Measurements from ENCODE around the gene RNPEP.
A peak's percentile ranks its signal among the peaks of the same experiment; 100 is the strongest.

RNPEP gene

DNA sequence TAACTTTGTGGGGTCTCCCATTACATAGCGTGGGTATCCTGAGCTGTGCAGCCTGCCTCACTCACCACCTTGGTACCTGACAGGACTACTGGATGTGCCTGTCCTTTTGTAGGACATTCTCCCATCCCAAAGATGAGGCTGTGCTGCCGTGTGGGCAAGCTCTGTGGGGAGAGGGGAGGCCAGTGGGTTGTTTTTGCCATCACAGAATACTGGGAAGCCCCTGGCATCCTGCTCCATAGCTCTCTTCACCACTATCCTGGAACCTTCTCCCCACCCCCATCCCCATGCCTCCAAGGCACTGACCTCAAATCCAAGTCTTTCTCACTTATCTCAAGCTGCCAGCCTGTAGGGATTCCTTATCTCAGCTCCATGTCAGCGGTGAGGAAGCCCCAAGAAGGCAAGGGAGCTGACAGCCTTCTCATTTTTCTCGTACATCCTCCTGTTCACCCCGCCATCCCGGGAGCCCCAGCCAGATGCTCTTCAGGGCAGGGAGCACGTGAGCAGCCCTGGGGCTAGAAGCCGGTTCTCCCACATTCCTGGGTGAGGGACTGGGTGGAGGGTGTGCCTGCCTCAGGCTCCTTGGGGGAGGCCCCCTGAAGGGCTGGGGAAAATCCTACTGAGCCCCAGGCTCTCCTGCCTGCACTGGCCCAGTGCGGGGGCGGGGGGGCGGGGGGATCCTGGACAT, 25.5 kb downstream of the RNPEP start:
- no peak overlapping the region for H3K27ac ChIP-seq
- TF ChIP-seq, protein P1, sequence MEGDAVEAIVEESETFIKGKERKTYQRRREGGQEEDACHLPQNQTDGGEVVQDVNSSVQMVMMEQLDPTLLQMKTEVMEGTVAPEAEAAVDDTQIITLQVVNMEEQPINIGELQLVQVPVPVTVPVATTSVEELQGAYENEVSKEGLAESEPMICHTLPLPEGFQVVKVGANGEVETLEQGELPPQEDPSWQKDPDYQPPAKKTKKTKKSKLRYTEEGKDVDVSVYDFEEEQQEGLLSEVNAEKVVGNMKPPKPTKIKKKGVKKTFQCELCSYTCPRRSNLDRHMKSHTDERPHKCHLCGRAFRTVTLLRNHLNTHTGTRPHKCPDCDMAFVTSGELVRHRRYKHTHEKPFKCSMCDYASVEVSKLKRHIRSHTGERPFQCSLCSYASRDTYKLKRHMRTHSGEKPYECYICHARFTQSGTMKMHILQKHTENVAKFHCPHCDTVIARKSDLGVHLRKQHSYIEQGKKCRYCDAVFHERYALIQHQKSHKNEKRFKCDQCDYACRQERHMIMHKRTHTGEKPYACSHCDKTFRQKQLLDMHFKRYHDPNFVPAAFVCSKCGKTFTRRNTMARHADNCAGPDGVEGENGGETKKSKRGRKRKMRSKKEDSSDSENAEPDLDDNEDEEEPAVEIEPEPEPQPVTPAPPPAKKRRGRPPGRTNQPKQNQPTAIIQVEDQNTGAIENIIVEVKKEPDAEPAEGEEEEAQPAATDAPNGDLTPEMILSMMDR (IDR thresholded peaks at IDR 0.05) = no peak
- peaks cover 28 to 52% (median 38%) of the 10 kb centered on the region in 3 donors for H3K36me3 ChIP-seq
- no peaks in the 10 kb centered on the region for H3K9me3 ChIP-seq
- no peak for DNase-seq
- H3K4me1 ChIP-seq = peaks cover 0 to 6% (median 0%) of the 10 kb centered on the region in 4 donors
- intact Hi-C loops (cut with DNase I; ENCODE audit: low total_unique reads) = no loop called here
- H3K4me3 ChIP-seq = no peak overlapping the region
- H3K27me3 ChIP-seq = no peaks in the 10 kb centered on the region

DNA sequence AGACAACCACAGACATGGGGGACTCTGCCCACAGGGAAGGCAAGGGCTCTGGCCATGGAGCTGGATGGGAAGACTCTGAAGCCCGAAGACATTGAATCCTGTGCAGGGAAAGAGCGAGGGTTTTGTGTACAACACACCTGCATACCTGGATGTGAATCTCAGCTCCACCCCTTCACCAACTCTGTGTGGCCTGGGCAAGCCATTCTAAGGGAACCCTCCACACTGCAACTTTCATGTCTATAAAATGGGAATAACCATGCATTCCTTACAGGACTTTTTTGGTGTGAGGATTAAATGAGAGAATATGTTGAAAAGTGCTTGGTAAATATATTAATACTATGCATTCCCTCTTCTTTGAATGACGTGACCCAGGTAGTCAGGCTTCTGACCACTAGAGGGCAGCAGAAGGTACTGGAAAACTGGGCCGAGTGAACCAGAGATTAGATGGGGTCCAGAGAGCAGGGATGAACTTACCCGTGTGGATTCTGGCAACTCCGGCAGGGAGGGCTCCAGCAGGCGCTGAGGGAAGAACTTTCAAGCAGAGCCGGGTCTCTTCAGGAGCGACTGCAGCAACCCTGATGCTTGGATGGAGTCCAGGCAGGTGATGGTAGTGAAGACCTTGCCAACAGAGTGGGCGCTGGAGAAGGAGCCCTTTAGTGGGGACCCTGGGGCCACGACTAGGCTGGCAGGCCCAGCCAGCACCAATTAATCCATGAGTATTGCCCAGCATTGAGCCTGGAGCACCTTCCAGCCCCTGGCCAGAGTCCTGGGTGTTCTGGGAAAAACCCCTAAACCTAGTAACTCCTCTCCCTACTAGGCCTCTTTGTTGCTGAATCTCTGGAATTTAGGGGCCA, 27.1 kb downstream of the RNPEP start:
- H3K27ac ChIP-seq = no peak overlapping the region
- peak; percentile 75 to 81 for DNase-seq

DNA sequence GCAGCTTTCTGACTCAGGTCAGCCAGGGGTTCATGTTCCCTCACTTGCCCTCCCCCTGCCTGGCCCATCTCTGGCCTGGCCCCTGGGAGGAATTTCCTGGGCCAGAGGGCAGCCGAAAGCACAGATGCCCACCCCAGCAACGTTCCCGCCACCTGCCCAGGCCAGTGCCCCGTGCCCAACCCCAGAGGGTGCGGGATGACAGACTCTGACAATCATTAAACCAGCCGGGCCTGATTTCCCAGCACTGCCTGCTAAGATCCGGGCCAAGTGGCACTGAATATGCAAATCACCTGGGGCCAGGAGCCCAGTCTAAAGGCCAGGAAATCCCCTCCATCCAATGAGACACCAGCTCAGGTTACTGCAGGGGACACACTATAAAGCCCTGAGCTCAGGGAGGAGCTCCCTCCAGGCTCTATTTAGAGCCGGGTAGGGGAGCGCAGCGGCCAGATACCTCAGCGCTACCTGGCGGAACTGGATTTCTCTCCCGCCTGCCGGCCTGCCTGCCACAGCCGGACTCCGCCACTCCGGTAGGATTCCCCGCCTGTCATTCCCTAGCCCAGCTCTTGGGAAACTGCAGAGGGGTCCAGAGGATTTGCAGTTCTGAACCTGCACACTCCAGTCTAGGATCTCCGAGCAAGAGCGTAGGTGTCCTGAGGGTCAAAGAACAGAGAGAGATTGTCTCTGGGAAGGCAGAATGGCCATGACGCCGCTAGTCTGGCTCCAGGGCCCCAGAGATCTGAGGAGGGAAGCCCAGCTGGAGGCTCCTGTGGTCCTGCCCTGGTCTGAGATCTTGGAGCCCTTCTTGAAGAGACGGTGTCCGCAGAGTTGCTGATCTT, 27.9 kb downstream of the RNPEP start, which contains the start of gene ELF3:
TSS of gene ELF3 (plus strand) at position 408 of the 836 bp plus-strand sequence. CDS start 550 bp downstream, outside the sequence.
- H3K36me3 ChIP-seq = peaks cover 4 to 52% (median 13%) of the 10 kb centered on the region in 3 donors
- no peaks in the 10 kb centered on the region for H3K27me3 ChIP-seq
- peaks cover 0 to 6% (median 0%) of the 10 kb centered on the region in 4 donors for H3K4me1 ChIP-seq
- H3K9me3 ChIP-seq = no peaks in the 10 kb centered on the region
- no peak within 1 kb of the TSS for H3K4me3 ChIP-seq
- intact Hi-C loops (cut with DNase I; ENCODE audit: low total_unique reads) = loop anchor here (2.0 to 5.0 kb wide), 2 partner anchors 107 to 124 kb away; no protein-coding TSS in a partner anchor
- TF ChIP-seq, protein P1 (IDR thresholded peaks at IDR 0.05) = no peak
- H3K27ac ChIP-seq = no peak within 1 kb of the TSS
- DNase-seq = no peak

More for the DNA sequence above, 27.1 kb downstream of the RNPEP start:
- Histone ChIP-seq H3K36me3 (peaks cover 12 to 52% (median 22%) of the 10 kb centered on the region in 3 donors), H3K4me3 (no peak overlapping the region), H3K27me3 (no peaks in the 10 kb centered on the region), H3K4me1 (peaks cover 0 to 6% (median 0%) of the 10 kb centered on the region in 4 donors), H3K9me3 (no peaks in the 10 kb centered on the region)
- TF ChIP-seq, protein P1 (IDR thresholded peaks at IDR 0.05) = peak; percentile 78 to 83
- intact Hi-C loops (cut with DNase I; ENCODE audit: low total_unique reads) = loop anchor here (2.0 to 5.0 kb wide), 2 partner anchors 108 to 125 kb away; no protein-coding TSS in a partner anchor

- peaks cover 0 to 52% (median 0%) of the 10 kb centered on the region in 3 donors for H3K36me3 ChIP-seq
- no peak overlapping the region for H3K27ac ChIP-seq
- H3K4me1 ChIP-seq = peaks cover 0 to 12% (median 0%) of the 10 kb centered on the region in 4 donors
- no peaks in the 10 kb centered on the region for H3K9me3 ChIP-seq
- TF ChIP-seq, protein P1 (IDR thresholded peaks at IDR 0.05) = no peak
- no peak overlapping the region for H3K4me3 ChIP-seq
- DNase-seq = no peak
- no peaks in the 10 kb centered on the region for H3K27me3 ChIP-seq
- intact Hi-C loops (cut with DNase I; ENCODE audit: low total_unique reads) = loop anchor here (2.0 to 5.0 kb wide), 2 partner anchors 105 to 123 kb away; no protein-coding TSS in a partner anchor
Measured at GRCh38 chr1:202011994-202012393, 29.5 kb downstream of the RNPEP start.

All from tibial artery (tissue), 4 donors.